ENCODE measurements around the gene NDUFA11.

DNA sequence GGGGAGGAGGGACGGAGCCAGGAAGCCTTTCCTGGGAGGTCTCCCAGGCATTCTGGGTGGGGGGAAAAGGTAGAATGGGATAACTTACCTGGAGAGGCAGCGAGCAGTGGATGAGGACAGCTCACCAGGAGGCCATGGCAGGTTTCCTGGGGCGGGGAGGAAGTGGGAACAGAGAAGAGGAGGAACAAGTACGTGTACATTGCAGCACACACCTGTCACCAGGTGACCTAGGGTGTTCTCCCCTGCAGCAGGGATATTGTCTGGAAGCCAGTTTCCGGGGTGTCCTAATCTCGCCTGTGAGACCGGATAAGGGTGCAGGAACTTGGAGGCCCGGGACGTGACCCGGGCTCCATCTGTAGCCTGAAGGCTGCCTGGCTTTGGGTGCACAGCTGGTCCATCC, 52.3 kb downstream of the NDUFA11 start, which contains the start of gene FUT3:
- TF ChIP-seq, protein P1, sequence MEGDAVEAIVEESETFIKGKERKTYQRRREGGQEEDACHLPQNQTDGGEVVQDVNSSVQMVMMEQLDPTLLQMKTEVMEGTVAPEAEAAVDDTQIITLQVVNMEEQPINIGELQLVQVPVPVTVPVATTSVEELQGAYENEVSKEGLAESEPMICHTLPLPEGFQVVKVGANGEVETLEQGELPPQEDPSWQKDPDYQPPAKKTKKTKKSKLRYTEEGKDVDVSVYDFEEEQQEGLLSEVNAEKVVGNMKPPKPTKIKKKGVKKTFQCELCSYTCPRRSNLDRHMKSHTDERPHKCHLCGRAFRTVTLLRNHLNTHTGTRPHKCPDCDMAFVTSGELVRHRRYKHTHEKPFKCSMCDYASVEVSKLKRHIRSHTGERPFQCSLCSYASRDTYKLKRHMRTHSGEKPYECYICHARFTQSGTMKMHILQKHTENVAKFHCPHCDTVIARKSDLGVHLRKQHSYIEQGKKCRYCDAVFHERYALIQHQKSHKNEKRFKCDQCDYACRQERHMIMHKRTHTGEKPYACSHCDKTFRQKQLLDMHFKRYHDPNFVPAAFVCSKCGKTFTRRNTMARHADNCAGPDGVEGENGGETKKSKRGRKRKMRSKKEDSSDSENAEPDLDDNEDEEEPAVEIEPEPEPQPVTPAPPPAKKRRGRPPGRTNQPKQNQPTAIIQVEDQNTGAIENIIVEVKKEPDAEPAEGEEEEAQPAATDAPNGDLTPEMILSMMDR (conservative IDR thresholded peaks at IDR 0.05; ENCODE audit: low read depth, low read length), result no peak
- TF ChIP-seq POLR2A (IDR thresholded peaks at IDR 0.05; ENCODE audit: low read depth, low read length), result no peak
- TF ChIP-seq, protein P2, sequence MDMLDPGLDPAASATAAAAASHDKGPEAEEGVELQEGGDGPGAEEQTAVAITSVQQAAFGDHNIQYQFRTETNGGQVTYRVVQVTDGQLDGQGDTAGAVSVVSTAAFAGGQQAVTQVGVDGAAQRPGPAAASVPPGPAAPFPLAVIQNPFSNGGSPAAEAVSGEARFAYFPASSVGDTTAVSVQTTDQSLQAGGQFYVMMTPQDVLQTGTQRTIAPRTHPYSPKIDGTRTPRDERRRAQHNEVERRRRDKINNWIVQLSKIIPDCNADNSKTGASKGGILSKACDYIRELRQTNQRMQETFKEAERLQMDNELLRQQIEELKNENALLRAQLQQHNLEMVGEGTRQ (IDR thresholded peaks at IDR 0.05; ENCODE audit: low read depth, low read length), result no peak
